SK-N-MC (cell line): ENCODE results near the gene ZNF529.

Experiments used
- EZH2 ChIP-seq: fragments of 200-600 bp; sonication (generic); IDR thresholded peaks from one replicate; pipeline ENCODE4 v1.6.1; 2017; ENCODE audit warnings: antibody characterized with exemption
- FOXP2 ChIP-seq: optimal IDR thresholded peaks from 2 replicates; pipeline ENCODE3; 2011; ENCODE audit warnings: mild to moderate bottlenecking, moderate library complexity; ENCODE audit not compliant: insufficient read depth; ENCODE audit errors: extremely low read length, control extremely low read depth
- POLR2AphosphoS5 ChIP-seq: IDR thresholded peaks from 2 replicates; pipeline ENCODE4 v1.6.1; 2012; ENCODE audit warnings: mild to moderate bottlenecking, low read depth, low read length, borderline replicate concordance

GRCh38 chr19:36501973-36502372, 71.1 kb downstream of the ZNF529 start:
- TF ChIP-seq FOXP2 (no peak), POLR2AphosphoS5 (no peak), EZH2 (no peak)
